Activated naive CD8-positive, alpha-beta T cell treated with anti-CD3 and anti-CD28 coated beads, Interleukin-2, amount 10 ng/mL, durations not matched to agents 7 days and 5 days (primary cell): ENCODE results near the gene PDILT. TPM values are rescaled to one million over a fixed set of nuclear protein-coding genes. Genes with fewer than 3 reads are reported as not detected.
"Not testable (repeated sequence)": the region's sequence is repeated elsewhere in the genome, so short reads cannot be mapped to it uniquely, and the experiment has no call there.

Experiments used
- ATAC-seq: fragments of 150-1000 bp; cut with Tn5 transposase; one replicate; pipeline ENCODE4 v1.10.0; 2021; ENCODE audit warnings: low read depth, moderate library complexity
- POLR2A ChIA-PET: fragments of 350-600 bp; sonication (Branson Sonifier 250); formaldehyde crosslinking; loops from one replicate; lab custom pipeline; 2021; ENCODE audit warnings: antibody characterized with exemption; lab: Charles Lee
- DNase-seq: peaks from one replicate; pipeline ENCODE4 v3.0.0; 2021
- H3K27ac Mint-ChIP-seq: one replicate; pipeline ENCODE4 v1.8.0; 2022; ENCODE audit warnings: mild to moderate bottlenecking, mixed read lengths
- H3K27me3 Mint-ChIP-seq: one replicate; pipeline ENCODE4 v1.8.0; 2022; ENCODE audit warnings: mild to moderate bottlenecking, moderate library complexity, mixed read lengths
- H3K36me3 Mint-ChIP-seq: one replicate; pipeline ENCODE4 v1.8.0; 2021; ENCODE audit warnings: mild to moderate bottlenecking, mixed read lengths
- H3K4me1 Mint-ChIP-seq: one replicate; pipeline ENCODE4 v1.8.0; 2021; ENCODE audit warnings: mixed read lengths
- H3K4me3 Mint-ChIP-seq: one replicate; pipeline ENCODE4 v1.8.0; 2022; ENCODE audit warnings: mild to moderate bottlenecking, moderate library complexity, mixed read lengths
- H3K9me3 Mint-ChIP-seq: one replicate; pipeline ENCODE4 v1.8.0; 2021; ENCODE audit warnings: mixed read lengths
- total RNA-seq, 2 experiments: library from RNA; stranded (reverse); gene quantifications; one replicate each; pipeline ENCODE4 v1.2.3, GENCODE V29; 2021

PDILT gene
- total RNA-seq, 2 experiments from 2014 or later: not detected

DNA sequence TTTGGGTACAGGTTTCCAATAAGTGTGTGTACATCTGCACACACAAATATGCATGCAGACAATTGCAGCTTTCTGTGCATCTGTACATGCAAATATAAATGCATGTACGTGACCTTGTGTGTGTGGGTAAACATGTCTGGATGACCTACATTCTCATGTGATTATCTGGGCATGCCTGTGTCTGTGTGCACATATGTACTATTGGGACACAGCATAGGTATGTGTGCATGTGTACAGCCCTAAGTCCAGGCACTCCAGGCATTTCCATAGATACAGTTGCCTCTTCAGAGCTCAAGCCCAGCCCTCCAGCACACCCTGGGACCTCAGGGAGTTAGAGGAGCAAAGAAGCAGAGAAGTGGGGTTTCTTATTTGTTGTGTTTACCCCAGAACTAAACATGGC is 70.1 kb downstream of the PDILT start:
- POLR2A ChIA-PET: interaction anchor here (0.7 kb wide), 1 partner anchor 422 kb away, joined by 4 read pairs; no protein-coding TSS in a partner anchor
- Mint-ChIP-seq H3K9me3 (no peaks in the 10 kb centered on the region), H3K4me3 (no peak overlapping the region), H3K36me3 (no peaks in the 10 kb centered on the region), H3K27ac (no peak overlapping the region), H3K4me1 (no peaks in the 10 kb centered on the region), H3K27me3 (no peaks in the 10 kb centered on the region)
- ATAC-seq (no peak), DNase-seq (no peak)

DNA sequence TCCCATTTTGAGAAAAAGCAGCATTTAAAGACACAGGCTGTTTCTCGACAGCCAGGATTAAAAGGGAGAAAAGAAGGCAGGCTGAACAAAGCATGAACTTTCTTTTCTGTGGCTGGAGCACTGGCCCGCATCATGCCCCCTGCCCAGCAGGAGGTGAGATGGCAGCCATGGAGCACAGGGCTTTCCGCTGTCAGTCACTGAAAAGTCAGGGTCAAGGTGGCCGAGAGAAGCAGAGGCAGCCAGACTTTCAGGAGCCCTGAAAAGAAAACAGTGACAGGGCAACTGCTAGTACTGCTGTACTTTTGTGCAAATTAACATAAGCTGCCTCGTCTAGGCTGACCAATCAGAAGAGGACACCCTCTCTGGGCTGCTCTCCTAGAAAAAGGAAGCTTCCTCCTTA is 71.4 kb downstream of the PDILT start:
- H3K4me1 Mint-ChIP-seq: no peaks in the 10 kb centered on the region
- no peak overlapping the region for H3K4me3 Mint-ChIP-seq
- no peaks in the 10 kb centered on the region for H3K27me3 Mint-ChIP-seq
- DNase-seq (no peak), ATAC-seq (no peak)
- POLR2A ChIA-PET: no interaction called here
- H3K36me3 Mint-ChIP-seq: no peaks in the 10 kb centered on the region
- no peak overlapping the region for H3K27ac Mint-ChIP-seq
- H3K9me3 Mint-ChIP-seq: no peaks in the 10 kb centered on the region

DNA sequence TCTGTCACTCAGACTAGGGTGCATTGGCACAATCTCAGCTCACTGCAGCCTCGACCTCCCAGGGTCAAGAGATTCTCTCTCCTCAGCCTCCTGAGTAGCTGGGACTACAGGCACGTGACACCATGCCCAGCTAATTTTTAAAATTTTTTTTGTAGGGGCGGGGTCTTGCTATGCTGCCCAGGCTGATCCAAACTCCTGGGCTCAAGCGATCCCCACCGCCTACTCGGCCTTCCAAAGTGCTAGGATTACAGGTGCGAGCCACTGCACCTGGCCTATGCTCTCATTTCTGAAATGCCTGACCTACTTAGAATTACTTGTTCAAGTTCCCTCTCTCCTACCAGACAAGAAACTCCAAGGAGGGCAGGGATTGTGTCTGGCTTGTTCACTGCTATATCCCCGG is 72.1 kb downstream of the PDILT start:
- H3K4me3 Mint-ChIP-seq: no peak overlapping the region
- no peaks in the 10 kb centered on the region for H3K9me3 Mint-ChIP-seq
- no peaks in the 10 kb centered on the region for H3K36me3 Mint-ChIP-seq
- no peak overlapping the region for H3K27ac Mint-ChIP-seq
- POLR2A ChIA-PET: no interaction called here
- no peaks in the 10 kb centered on the region for H3K4me1 Mint-ChIP-seq
- DNase-seq (no peak), ATAC-seq (no peak)
- no peaks in the 10 kb centered on the region for H3K27me3 Mint-ChIP-seq

DNA sequence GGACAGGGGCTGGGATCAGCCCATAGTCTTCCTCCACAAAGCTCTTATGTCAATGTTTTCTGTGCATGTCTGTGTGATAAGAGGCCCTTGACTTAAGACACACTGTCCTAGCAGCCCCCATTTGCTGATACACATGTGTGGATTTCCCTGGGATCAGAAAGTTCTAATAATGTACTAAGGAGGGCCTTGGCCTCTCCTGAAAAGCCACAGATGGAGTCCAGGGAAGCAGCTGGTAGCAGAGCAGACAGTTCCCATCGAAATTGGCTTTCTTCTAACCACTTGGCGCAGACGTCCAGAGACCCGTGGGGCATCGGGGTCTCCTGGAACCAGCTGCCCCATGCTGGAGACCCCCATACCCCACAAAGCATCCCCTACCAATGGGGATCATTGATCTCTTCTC is 72.9 kb downstream of the PDILT start:
- H3K36me3 Mint-ChIP-seq: no peaks in the 10 kb centered on the region
- no peaks in the 10 kb centered on the region for H3K9me3 Mint-ChIP-seq
- no peak for DNase-seq
- H3K4me3 Mint-ChIP-seq: no peak overlapping the region
- POLR2A ChIA-PET: no interaction called here
- H3K27ac Mint-ChIP-seq: no peak overlapping the region
- no peak for ATAC-seq
- H3K4me1 Mint-ChIP-seq: no peaks in the 10 kb centered on the region
- H3K27me3 Mint-ChIP-seq: no peaks in the 10 kb centered on the region

DNA sequence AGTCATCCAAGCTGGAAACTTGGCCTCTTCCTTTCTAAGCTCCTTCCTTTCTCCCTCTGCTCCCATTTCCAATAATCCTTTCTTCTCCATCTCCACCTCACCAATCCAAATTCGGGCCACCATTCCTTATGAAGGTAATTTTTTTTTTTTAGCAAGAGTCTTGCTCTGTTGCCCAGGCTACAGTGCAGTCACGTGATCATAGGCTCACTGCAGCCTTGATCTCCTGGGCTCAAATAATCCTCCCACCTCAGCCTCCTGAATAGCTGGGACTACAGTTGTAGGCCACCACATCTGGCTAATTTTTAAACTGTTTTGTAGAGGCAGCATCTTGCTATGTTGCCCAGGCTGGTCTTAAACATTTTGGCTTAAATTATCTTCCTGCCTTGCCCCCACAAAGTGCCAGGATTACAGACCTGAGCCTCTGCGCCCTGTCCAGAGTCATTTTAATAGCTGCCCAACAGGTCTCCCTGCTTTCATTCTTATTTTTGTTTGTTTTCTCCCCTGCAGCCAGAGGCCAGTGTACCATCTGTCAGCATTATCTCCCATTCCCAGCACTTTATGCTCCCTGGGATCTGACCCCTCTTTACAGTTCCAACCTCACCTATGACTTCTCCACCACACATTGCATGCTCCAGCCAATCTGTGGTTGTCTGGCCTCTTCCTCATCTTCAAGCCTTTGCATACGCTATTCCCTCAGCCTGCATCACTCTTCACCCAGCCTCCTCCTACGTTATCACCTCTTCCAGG is 75.0 kb downstream of the PDILT start:
- POLR2A ChIA-PET: no interaction called here
- no peak overlapping the region for H3K27ac Mint-ChIP-seq
- no peaks in the 10 kb centered on the region for H3K27me3 Mint-ChIP-seq
- ATAC-seq (no peak), DNase-seq (no peak)
- H3K9me3 Mint-ChIP-seq: no peaks in the 10 kb centered on the region
- H3K4me3 Mint-ChIP-seq: no peak overlapping the region
- no peaks in the 10 kb centered on the region for H3K36me3 Mint-ChIP-seq
- H3K4me1 Mint-ChIP-seq: no peaks in the 10 kb centered on the region

DNA sequence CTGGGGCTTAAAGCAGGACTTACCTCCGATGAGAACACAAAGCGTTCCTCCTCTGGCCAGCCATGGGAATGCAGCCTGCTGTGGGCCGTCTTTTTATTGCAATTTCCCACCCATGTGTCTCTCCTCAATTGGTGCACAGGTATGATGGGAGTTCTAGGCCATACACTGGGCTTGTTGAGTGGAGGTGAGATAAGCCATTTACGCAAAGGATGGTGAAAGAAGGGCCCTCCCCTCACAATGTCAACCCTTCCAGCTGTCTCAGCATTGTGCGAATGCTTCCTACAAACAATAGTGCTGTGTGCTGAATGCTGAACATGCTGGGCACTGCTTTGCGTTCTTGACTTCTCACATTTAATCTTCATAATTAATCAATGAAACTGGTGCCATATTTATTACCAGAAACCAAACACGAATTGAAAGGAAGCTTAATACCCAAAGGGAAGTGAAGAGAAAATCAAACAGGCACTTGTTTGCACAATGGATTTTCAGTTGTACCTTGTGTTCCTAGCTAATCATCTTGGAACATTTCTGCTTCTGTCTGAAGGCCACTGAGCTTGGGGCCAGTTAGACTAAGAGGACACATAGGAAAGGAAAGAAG is 77.0 kb downstream of the PDILT start, which contains the start of gene GP2:
Gene GP2 (minus strand): TSS at position 70 of the 598 bp plus-strand sequence. CDS start 1,082 bp downstream, outside the sequence.
- H3K36me3 Mint-ChIP-seq: no peaks in the 10 kb centered on the region
- POLR2A ChIA-PET: no interaction called here
- H3K27me3 Mint-ChIP-seq: no peaks in the 10 kb centered on the region
- no peaks in the 10 kb centered on the region for H3K4me1 Mint-ChIP-seq
- no peak within 1 kb of the TSS for H3K27ac Mint-ChIP-seq
- H3K9me3 Mint-ChIP-seq: no peaks in the 10 kb centered on the region
- ATAC-seq (no peak), DNase-seq (no peak)
- no peak within 1 kb of the TSS for H3K4me3 Mint-ChIP-seq

DNA sequence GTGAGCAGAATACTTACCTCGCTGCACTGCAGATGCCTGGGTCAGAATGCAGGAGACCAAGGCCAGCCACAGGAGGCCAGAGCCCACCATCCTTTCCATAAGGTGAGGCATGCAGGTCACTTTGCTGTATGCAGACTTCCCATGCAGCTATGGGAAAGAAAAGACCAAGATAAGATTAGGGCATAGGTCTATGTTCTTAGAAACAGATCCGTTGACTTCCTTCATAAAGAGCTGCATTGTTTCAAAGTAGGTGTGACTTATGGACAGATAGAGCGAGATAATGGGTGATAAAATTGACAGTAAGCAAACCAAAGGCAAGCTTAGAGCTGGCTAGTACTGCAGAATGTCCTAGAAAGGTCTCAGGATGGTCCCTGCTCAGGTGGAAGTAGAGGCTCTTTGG is 78.2 kb downstream of the PDILT start:
- H3K36me3 Mint-ChIP-seq: no peaks in the 10 kb centered on the region
- POLR2A ChIA-PET: no interaction called here
- H3K27ac Mint-ChIP-seq: no peak overlapping the region
- no peak overlapping the region for H3K4me3 Mint-ChIP-seq
- H3K4me1 Mint-ChIP-seq: no peaks in the 10 kb centered on the region
- DNase-seq (no peak), ATAC-seq (no peak)
- no peaks in the 10 kb centered on the region for H3K27me3 Mint-ChIP-seq
- no peaks in the 10 kb centered on the region for H3K9me3 Mint-ChIP-seq

DNA sequence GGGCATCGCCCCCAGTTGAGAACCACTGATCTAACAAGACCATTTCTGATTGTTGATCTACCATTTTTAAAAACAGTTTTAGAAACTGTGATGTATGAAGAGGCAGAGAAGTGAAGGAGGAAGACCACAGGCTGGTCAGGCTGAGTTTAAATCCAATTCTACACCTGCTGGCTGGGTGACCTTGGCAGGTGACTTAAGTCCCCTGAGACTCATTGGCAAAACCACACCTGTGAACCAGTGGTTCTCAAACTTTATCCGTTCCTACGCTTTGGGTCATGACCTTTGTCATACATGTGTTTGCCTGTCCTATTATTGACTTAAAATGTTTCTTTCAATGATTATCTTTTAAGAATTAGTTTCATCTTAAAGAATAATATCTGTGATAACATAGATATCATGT is 79.5 kb downstream of the PDILT start:
- Mint-ChIP-seq H3K27me3 (no peaks in the 10 kb centered on the region), H3K4me3 (no peak overlapping the region), H3K36me3 (no peaks in the 10 kb centered on the region), H3K27ac (no peak overlapping the region), H3K9me3 (no peaks in the 10 kb centered on the region), H3K4me1 (no peaks in the 10 kb centered on the region)
- no peak for DNase-seq
- ATAC-seq: no peak
- POLR2A ChIA-PET: no interaction called here

DNA sequence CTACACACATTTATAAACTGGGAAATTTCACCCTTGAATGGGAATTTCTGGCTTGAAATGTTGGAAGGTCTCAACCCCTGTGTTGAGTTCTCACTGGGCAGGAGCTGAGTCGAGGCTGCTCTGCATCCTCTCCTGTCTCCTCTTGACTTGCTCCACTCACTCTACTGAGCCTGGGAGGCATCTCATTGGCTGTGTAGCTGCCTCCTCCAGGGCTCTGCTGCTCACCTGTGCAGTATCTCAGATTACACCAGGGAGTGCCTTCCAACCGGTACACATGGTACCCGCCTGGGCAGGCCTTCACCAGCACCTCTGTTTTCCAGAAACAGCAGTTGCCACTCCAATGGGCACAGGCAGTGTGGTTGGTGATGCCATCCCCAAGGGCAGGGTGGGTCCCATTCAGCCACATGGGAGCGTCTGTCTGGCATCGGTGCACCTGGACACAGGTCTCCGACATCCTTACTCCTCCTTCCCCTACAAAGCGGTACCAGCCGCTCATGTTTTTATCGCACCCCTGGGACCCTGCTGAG is 80.9 kb downstream of the PDILT start:
- ATAC-seq (no peak), DNase-seq (no peak)
- Mint-ChIP-seq H3K27ac (no peak overlapping the region), H3K36me3 (no peaks in the 10 kb centered on the region), H3K4me3 (no peak overlapping the region), H3K27me3 (no peaks in the 10 kb centered on the region), H3K4me1 (no peaks in the 10 kb centered on the region), H3K9me3 (no peaks in the 10 kb centered on the region)
- POLR2A ChIA-PET: no interaction called here

DNA sequence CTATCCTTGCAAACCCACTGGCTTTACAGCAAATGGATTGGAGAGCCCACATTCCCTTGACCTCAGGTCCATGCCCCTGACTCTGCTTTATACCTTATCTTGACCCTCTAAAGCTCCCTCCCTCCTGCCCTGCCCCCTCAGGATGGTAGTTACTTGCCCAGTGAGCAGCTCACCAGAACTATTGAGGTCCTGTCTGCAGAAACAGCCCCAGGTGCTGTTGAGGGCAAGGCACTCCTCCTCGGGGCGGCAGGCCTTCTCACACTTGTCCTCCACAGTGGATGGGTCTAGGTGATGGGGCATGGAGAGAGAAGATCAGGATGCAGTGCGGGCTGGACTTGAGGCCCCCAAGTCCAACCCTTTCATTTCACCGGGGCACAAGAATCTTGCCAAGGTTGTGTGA is 81.8 kb downstream of the PDILT start:
- no peaks in the 10 kb centered on the region for H3K4me1 Mint-ChIP-seq
- POLR2A ChIA-PET: no interaction called here

DNA sequence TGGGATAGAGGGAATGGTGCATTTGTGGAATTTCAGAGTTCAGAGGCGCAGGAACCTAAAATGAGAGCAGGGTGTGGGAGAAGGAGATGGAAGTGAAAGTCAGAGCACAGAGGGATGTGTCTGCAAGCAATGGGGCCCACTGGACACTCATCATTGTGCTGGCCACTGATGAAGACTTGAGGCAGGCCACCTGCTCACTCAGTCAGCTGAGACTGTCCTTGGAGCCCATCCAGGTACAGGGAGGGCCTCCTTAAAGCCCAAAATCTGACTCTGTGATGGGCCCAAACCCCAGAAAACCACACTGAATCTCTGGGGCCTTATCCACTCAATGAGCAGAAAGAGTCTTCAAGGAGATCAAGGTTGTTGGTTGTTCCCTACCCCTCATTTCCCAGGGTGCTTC is 82.9 kb downstream of the PDILT start:
- Mint-ChIP-seq H3K27ac (no peak overlapping the region), H3K9me3 (no peaks in the 10 kb centered on the region), H3K4me3 (no peak overlapping the region), H3K36me3 (no peaks in the 10 kb centered on the region), H3K4me1 (no peaks in the 10 kb centered on the region), H3K27me3 (peaks cover 1% of the 10 kb centered on the region)
- POLR2A ChIA-PET: no interaction called here
- ATAC-seq: no peak
- no peak for DNase-seq

More for the DNA sequence above, 81.8 kb downstream of the PDILT start:
- no peak overlapping the region for H3K4me3 Mint-ChIP-seq
- no peaks in the 10 kb centered on the region for H3K36me3 Mint-ChIP-seq
- no peaks in the 10 kb centered on the region for H3K27me3 Mint-ChIP-seq
- no peak for DNase-seq
- no peaks in the 10 kb centered on the region for H3K9me3 Mint-ChIP-seq
- ATAC-seq: no peak
- no peak overlapping the region for H3K27ac Mint-ChIP-seq

DNA sequence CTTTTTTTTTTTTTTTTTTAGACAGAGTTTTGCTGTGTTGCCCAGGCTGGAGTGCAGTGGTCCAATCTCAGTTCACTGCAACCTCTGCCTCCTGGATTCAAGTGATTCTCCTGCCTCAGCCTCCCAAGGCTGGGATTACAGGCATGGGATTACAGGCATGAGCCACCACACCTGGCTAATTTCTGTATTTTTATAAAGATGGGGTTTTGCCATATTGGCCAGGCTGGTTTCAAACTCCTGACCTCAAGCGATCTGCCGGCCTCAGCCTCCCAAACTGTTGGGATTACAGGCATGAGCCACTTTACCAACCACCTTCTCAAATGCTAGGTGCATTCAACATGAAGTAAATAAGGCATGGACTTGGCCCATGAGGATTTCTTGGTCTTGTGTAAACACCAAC is 83.5 kb downstream of the PDILT start:
- H3K27me3 Mint-ChIP-seq, DNase-seq, H3K4me1 Mint-ChIP-seq, ATAC-seq, H3K27ac Mint-ChIP-seq, H3K9me3 Mint-ChIP-seq, H3K36me3 Mint-ChIP-seq, POLR2A ChIA-PET, H3K4me3 Mint-ChIP-seq: not testable (repeated sequence)

DNA sequence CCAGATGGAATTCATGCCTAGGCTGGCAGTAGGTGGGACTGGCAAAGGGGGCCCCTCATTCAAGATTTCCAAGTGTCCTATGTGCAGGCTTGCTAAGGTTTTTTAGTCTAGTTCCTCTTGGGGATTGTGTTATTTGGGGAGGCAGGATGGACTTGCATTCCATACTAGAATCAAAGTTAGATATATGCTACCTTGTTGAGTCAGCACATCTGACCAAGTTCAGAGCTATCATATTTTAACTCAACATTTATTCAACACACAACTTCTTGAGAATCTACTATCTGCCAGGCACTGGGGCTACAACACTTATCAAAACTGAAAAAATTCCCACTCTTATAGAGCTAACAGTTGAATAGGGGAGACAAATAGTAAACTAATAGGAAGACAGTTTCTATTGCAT is 83.9 kb downstream of the PDILT start:
- H3K4me1 Mint-ChIP-seq: no peaks in the 10 kb centered on the region
- DNase-seq (no peak), ATAC-seq (no peak)
- peaks cover 2% of the 10 kb centered on the region for H3K27me3 Mint-ChIP-seq
- H3K4me3 Mint-ChIP-seq: no peak overlapping the region
- H3K27ac Mint-ChIP-seq: no peak overlapping the region
- no peaks in the 10 kb centered on the region for H3K36me3 Mint-ChIP-seq
- POLR2A ChIA-PET: no interaction called here
- no peaks in the 10 kb centered on the region for H3K9me3 Mint-ChIP-seq

DNA sequence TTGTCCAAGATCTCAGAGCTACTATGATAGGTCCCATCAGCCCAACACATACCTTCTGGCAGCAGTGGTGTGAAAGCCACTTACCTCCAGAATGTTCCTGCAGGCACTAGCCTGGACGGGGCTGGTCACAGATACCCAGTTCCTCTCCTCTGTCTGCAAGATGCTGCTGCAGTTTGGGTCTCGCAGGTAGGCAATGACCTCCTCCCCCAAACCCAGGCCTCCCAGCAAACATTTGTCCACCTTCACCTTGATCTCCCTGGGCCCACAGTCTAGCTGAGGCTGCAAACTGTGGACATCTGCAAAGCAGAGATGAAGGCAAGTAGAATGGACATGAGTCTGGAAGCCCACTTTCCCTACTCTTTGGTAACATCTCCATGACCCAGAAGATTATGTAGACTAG is 84.4 kb downstream of the PDILT start:
- Mint-ChIP-seq H3K27ac (no peak overlapping the region), H3K4me1 (no peaks in the 10 kb centered on the region), H3K9me3 (no peaks in the 10 kb centered on the region), H3K27me3 (peaks cover 2% of the 10 kb centered on the region), H3K36me3 (no peaks in the 10 kb centered on the region), H3K4me3 (no peak overlapping the region)
- DNase-seq (no peak), ATAC-seq (no peak)
- POLR2A ChIA-PET: no interaction called here
